Mesendoderm (in vitro differentiated cells): ENCODE results near the gene TPRG1.

Experiments
- DNase-seq: peaks from one replicate; pipeline ENCODE4 v3.0.0; 2013
- H2AK5ac ChIP-seq: 2 replicates; pipeline ENCODE4 v1.6.1; 2013; ENCODE audit warnings: low read length, inconsistent platforms
- H2BK120ac ChIP-seq: 2 replicates; pipeline ENCODE4 v1.6.1; 2013; ENCODE audit warnings: low read depth, mild to moderate bottlenecking, low read length, moderate library complexity, mixed read lengths
- H2BK15ac ChIP-seq: replicated peaks from 2 replicates; pipeline ENCODE4 v1.6.1; 2013; ENCODE audit warnings: low read depth, mild to moderate bottlenecking, moderate library complexity
- H2BK5ac ChIP-seq: 2 replicates; pipeline ENCODE4 v1.6.1; 2013; ENCODE audit warnings: low read length, inconsistent platforms
- H3K18ac ChIP-seq: 2 replicates; pipeline ENCODE4 v1.6.1; 2013; ENCODE audit warnings: mild to moderate bottlenecking, low read length, mixed read lengths
- H3K23ac ChIP-seq: one replicate; pipeline ENCODE4 v1.6.1; 2013; ENCODE audit warnings: low read length
- H3K27ac ChIP-seq: 2 replicates; pipeline ENCODE4 v1.5.1; 2013; ENCODE audit warnings: low read depth, mild to moderate bottlenecking, inconsistent platforms, low read length, moderate library complexity
- H3K27me3 ChIP-seq: 2 replicates; pipeline ENCODE4 v1.6.1; 2013; ENCODE audit warnings: low read length, control low read depth, mild to moderate bottlenecking, inconsistent platforms; ENCODE audit not compliant: insufficient read depth, poor library complexity
- H3K36me3 ChIP-seq: 2 replicates; pipeline ENCODE4 v1.6.1; 2013; ENCODE audit warnings: low read length, inconsistent platforms; ENCODE audit not compliant: control insufficient read depth, insufficient read depth
- H3K4ac ChIP-seq: one replicate; pipeline ENCODE4 v1.6.1; 2013; ENCODE audit warnings: low read depth, mild to moderate bottlenecking, low read length, moderate library complexity
- H3K4me1 ChIP-seq: 2 replicates; pipeline ENCODE4 v1.6.1; 2013; ENCODE audit warnings: low read depth, low read length, inconsistent platforms; ENCODE audit not compliant: control insufficient read depth
- H3K4me2 ChIP-seq: 2 replicates; pipeline ENCODE4 v1.6.1; 2013; ENCODE audit warnings: low read length
- H3K4me3 ChIP-seq: 2 replicates; pipeline ENCODE4 v1.5.1; 2013; ENCODE audit warnings: mild to moderate bottlenecking, low read length
- H3K56ac ChIP-seq: one replicate; pipeline ENCODE4 v1.6.1; 2013; ENCODE audit warnings: low read length
- H3K79me1 ChIP-seq: 2 replicates; pipeline ENCODE4 v1.6.1; 2013; ENCODE audit warnings: low read length, inconsistent platforms
- H3K79me2 ChIP-seq: 2 replicates; pipeline ENCODE4 v1.6.1; 2013; ENCODE audit warnings: mild to moderate bottlenecking, low read length; ENCODE audit not compliant: control insufficient read depth, insufficient read depth
- H3K9ac ChIP-seq: 2 replicates; pipeline ENCODE4 v1.6.1; 2013; ENCODE audit warnings: low read length, inconsistent platforms
- H4K5ac ChIP-seq: one replicate; pipeline ENCODE4 v1.6.1; 2013; ENCODE audit warnings: low read length
- H4K8ac ChIP-seq: one replicate; pipeline ENCODE4 v1.6.1; 2013; ENCODE audit warnings: low read depth, mild to moderate bottlenecking, control low read depth, low read length, moderate library complexity
- WGBS: extraction: QIAGEN DNeasy Blood & Tissue Kit; methylation state at CpG from one replicate; pipeline ENCODE4 v1.1.7; 2013; ENCODE audit warnings: low lambda C conversion rate, missing lambda C conversion rate; ENCODE audit not compliant: insufficient coverage; ENCODE audit errors: extremely low coverage; 5-methylcytosine and 5-hydroxymethylcytosine counted together

Gene TPRG1

DNA sequence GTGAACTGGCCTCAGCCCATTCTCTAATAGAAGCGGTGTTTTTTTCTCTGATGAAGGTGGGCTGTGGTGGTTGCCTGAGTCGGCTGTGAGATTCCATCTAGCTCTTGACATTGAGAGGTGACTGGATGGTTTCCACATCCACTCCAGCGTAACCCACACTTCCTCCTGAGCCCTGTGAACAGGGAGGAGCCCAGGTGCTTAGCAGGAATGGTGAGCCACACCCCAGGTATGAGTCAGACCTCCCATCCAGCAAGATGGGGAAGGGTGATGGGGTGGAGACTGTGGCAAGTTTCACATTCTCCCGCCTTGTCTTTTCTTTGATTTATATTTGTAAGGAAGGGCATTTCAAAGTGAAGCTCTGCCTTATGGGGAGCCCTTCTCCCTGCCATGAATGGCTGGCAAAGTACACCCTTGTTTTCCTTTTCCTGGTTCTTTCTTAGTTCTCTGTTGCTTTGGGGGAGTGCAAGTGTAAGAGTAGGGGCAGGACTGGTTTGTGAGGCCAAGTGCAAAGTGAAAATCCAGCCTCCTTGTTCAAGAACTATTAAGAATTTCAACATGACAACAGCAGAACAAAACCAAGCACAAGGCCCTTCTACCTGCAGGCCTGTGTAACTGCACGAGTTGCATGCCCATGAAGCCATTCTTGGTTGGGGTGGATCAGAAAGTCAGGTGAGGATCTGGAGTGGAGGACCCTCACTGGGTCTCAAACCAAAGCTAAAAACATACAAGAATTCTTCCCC is 4.6 kb upstream of the TPRG1 start:
- peak; percentile 45 for DNase-seq
- Histone ChIP-seq H3K79me1 (no peaks in the 10 kb centered on the region), H3K18ac (no peak overlapping the region), H3K4me2 (no peak overlapping the region), H2BK120ac (no peak overlapping the region), H4K8ac (no peak overlapping the region), H3K36me3 (no peaks in the 10 kb centered on the region), H3K23ac (no peak overlapping the region), H3K27me3 (no peaks in the 10 kb centered on the region), H3K4me1 (no peaks in the 10 kb centered on the region), H4K5ac (no peak overlapping the region), H2BK5ac (no peak overlapping the region), H3K56ac (no peak overlapping the region), H2AK5ac (no peak overlapping the region), H3K9ac (no peak overlapping the region), H2BK15ac (no peak overlapping the region), H3K4ac (no peak overlapping the region), H3K4me3 (no peak overlapping the region), H3K79me2 (no peaks in the 10 kb centered on the region), H3K27ac (no peak overlapping the region)
- no CpG with 5 or more reads among the region's 5 CpGs for WGBS

DNA sequence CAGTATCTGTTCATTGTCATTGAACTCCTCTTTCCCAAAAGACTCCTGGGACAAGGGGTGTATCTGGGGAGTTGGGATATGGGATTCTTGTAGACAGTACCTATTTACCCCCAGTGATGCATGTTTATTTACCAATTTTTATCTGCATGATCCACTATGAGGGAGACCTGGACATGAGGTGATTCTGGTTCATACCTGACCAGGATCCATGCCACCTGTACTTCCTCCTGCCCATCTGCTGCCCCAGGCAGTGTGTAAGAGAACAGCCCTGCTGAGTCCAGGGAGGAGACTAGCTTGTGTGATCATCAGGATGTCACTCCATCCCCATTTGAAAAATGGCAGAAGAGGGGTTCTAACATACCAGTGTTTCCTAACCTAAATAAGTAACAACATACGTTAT is 3.1 kb upstream of the TPRG1 start:
- H4K5ac ChIP-seq = no peak overlapping the region
- H3K4me2 ChIP-seq = no peak overlapping the region
- no peak overlapping the region for H2BK5ac ChIP-seq
- no peak overlapping the region for H2BK15ac ChIP-seq
- no peak overlapping the region for H3K23ac ChIP-seq
- no peak overlapping the region for H3K27ac ChIP-seq
- no peak overlapping the region for H3K4me3 ChIP-seq
- no peak overlapping the region for H3K9ac ChIP-seq
- no peak overlapping the region for H4K8ac ChIP-seq
- no peaks in the 10 kb centered on the region for H3K79me1 ChIP-seq
- no peak overlapping the region for H2AK5ac ChIP-seq
- no peak overlapping the region for H2BK120ac ChIP-seq
- DNase-seq = no peak
- H3K56ac ChIP-seq = no peak overlapping the region
- H3K79me2 ChIP-seq = no peaks in the 10 kb centered on the region
- H3K4ac ChIP-seq = no peak overlapping the region
- H3K18ac ChIP-seq = no peak overlapping the region
- no peaks in the 10 kb centered on the region for H3K36me3 ChIP-seq
- no CpG with 5 or more reads among the region's 1 CpG for WGBS
- no peaks in the 10 kb centered on the region for H3K27me3 ChIP-seq
- no peaks in the 10 kb centered on the region for H3K4me1 ChIP-seq

DNA sequence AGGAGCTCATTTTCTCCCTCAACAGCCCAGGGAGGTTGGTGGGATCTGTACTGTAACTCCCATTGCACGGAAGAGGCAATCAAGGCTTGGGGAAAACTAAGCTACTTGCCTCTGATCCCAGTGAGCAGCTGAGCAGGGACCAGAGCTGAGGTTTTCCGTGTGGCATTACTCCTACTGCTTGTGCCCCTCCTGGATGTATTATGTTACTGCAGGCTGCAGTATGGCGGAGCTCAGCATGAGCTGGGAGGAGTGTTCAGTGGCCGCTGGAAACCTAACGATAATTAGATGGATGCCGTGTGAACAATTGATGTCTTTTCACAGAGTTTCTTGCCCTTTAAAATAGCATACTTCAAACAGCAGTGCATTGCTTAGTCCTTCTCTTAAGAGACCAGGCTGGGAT is 2.0 kb upstream of the TPRG1 start:
- Histone ChIP-seq H2BK120ac (no peak overlapping the region), H3K27me3 (no peaks in the 10 kb centered on the region), H3K56ac (no peak overlapping the region), H3K27ac (no peak overlapping the region), H3K36me3 (no peaks in the 10 kb centered on the region), H2AK5ac (no peak overlapping the region), H3K79me1 (no peaks in the 10 kb centered on the region), H2BK5ac (no peak overlapping the region), H3K9ac (no peak overlapping the region), H3K4ac (no peak overlapping the region), H3K79me2 (no peaks in the 10 kb centered on the region), H3K4me2 (no peak overlapping the region), H3K18ac (no peak overlapping the region), H3K4me3 (no peak overlapping the region), H4K5ac (no peak overlapping the region), H3K4me1 (no peaks in the 10 kb centered on the region), H3K23ac (no peak overlapping the region), H4K8ac (no peak overlapping the region), H2BK15ac (no peak overlapping the region)
- WGBS = no CpG with 5 or more reads among the region's 6 CpGs
- DNase-seq = peak; percentile 58

DNA sequence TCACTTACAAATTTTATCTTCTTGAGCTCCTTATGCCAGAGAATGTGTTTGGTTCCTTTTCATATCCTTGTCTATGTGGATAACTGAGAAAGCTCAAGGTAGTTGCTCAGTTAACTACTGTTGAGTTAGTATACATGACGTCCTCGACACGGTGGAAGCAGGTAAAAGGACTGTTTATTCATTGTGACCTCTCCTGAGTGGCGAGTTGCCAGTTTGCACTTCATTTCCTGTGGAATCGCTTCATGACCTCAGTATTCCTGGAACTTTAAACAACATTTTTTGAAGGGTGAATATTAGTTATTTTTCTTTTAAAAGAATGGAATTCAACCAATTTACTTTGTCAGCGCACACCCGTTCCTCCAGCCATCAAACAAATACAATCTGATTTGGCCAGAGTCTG is 1.2 kb upstream of the TPRG1 start:
- no peak overlapping the region for H3K27ac ChIP-seq
- no peak overlapping the region for H3K4me3 ChIP-seq
- H3K79me1 ChIP-seq = no peaks in the 10 kb centered on the region
- H2BK5ac ChIP-seq = no peak overlapping the region
- WGBS = no CpG with 5 or more reads among the region's 7 CpGs
- no peak for DNase-seq
- no peaks in the 10 kb centered on the region for H3K79me2 ChIP-seq
- H2BK120ac ChIP-seq = no peak overlapping the region
- H3K4ac ChIP-seq = no peak overlapping the region
- H2AK5ac ChIP-seq = no peak overlapping the region
- no peaks in the 10 kb centered on the region for H3K36me3 ChIP-seq
- H3K56ac ChIP-seq = no peak overlapping the region
- H3K27me3 ChIP-seq = no peaks in the 10 kb centered on the region
- no peak overlapping the region for H3K4me2 ChIP-seq
- H3K4me1 ChIP-seq = no peaks in the 10 kb centered on the region
- H2BK15ac ChIP-seq = no peak overlapping the region
- H4K8ac ChIP-seq = no peak overlapping the region
- no peak overlapping the region for H4K5ac ChIP-seq
- no peak overlapping the region for H3K9ac ChIP-seq
- H3K18ac ChIP-seq = no peak overlapping the region
- no peak overlapping the region for H3K23ac ChIP-seq

DNA sequence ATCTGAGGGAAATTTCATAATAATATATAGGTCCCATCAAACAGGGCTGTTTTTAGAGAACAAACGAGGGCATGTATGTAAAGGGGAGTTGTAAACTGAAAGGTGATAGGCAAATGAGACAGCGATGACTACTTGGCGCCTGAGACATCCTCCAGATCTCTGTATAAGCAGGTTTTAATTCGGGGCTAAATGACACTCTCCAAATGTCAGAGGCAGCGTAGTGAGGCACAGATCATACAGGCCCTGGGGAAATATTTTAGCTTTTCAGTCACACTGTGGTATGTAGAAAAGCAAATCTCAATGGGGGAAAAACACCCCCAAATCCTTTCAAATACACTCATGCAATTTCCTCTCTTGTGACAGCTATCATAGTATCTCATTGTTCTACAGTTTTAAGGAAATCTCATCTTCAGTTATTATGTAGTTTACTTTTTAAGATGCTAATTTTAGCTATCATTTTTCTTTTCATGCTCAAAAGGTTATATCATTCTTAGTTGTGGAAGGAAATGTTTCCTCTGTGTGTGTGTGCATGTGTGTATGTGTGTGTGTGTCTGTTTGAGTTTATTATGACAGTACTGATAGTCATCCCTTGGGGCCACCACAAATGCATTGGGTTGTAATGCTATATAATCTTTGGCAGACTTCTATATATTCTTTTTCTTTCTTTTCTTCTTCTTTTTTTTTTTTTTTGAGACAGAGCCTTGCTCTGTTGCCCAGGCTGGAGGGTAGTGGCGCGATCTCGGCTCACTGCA is 1.1 kb downstream of the TPRG1 start:
- no peak overlapping the region for H3K56ac ChIP-seq
- H3K36me3 ChIP-seq = no peaks in the 10 kb centered on the region
- no peak overlapping the region for H4K8ac ChIP-seq
- no peaks in the 10 kb centered on the region for H3K4me1 ChIP-seq
- DNase-seq = no peak
- H3K23ac ChIP-seq = no peak overlapping the region
- H3K9ac ChIP-seq = no peak overlapping the region
- no peak overlapping the region for H2AK5ac ChIP-seq
- no peak overlapping the region for H2BK120ac ChIP-seq
- H3K27me3 ChIP-seq = no peaks in the 10 kb centered on the region
- H3K27ac ChIP-seq = no peak overlapping the region
- no peaks in the 10 kb centered on the region for H3K79me1 ChIP-seq
- H2BK5ac ChIP-seq = no peak overlapping the region
- H3K4me3 ChIP-seq = no peak overlapping the region
- H3K4ac ChIP-seq = no peak overlapping the region
- H4K5ac ChIP-seq = no peak overlapping the region
- H3K4me2 ChIP-seq = no peak overlapping the region
- H3K79me2 ChIP-seq = no peaks in the 10 kb centered on the region
- H3K18ac ChIP-seq = no peak overlapping the region
- H2BK15ac ChIP-seq = no peak overlapping the region
- WGBS = no CpG with 5 or more reads among the region's 8 CpGs
